HFFc6 (cell line): ENCODE results near the gene WNT3A. TPM values are rescaled to one million over a fixed set of nuclear protein-coding genes. Genes with fewer than 3 reads are reported as not detected.
A peak's percentile ranks its signal among the peaks of the same experiment; 100 is the strongest.

Source experiments
- DNase-seq: peaks from one replicate; pipeline ENCODE4 v3.0.0-alpha.2; 2018
- H3K27ac Mint-ChIP-seq: 2 replicates; pipeline ENCODE4 v1.8.0; 2020; ENCODE audit warnings: mild to moderate bottlenecking, mixed read lengths
- H3K27me3 Mint-ChIP-seq: 2 replicates; pipeline ENCODE4 v1.8.0; 2021; ENCODE audit warnings: mild to moderate bottlenecking, moderate library complexity, mixed read lengths; ENCODE audit not compliant: insufficient read depth
- H3K36me3 Mint-ChIP-seq: 2 replicates; pipeline ENCODE4 v1.8.0; 2021; ENCODE audit warnings: low read depth, mixed read lengths
- H3K4me1 Mint-ChIP-seq: 2 replicates; pipeline ENCODE4 v1.8.0; 2020; ENCODE audit warnings: low read depth, mixed read lengths
- H3K4me3 Mint-ChIP-seq: 2 replicates; pipeline ENCODE4 v1.8.0; 2020; ENCODE audit warnings: mild to moderate bottlenecking, moderate library complexity, mixed read lengths
- H3K9me3 Mint-ChIP-seq: 2 replicates; pipeline ENCODE4 v1.8.0; 2020; ENCODE audit warnings: mild to moderate bottlenecking, mixed read lengths
- CTCF ChIP-seq: fragments of 200-600 bp; sonication (generic); IDR thresholded peaks from 2 replicates; pipeline ENCODE4 v1.5.0; 2021; ENCODE audit warnings: antibody characterized with exemption, mild to moderate bottlenecking
- total RNA-seq, 6 experiments: library from RNA; stranded (reverse); fragmentation: NEBNext Ultra II Directional; extraction: Animal tissue kit (Norgen Biotek cat#: 25700); gene quantifications; 2 replicates in 1 of 6; 3 replicates in 5 of 6; pipeline ENCODE4 v1.2.3, GENCODE V29; 2021

WNT3A gene
- total RNA-seq, 6 experiments from 2014 or later, result not detected

DNA sequence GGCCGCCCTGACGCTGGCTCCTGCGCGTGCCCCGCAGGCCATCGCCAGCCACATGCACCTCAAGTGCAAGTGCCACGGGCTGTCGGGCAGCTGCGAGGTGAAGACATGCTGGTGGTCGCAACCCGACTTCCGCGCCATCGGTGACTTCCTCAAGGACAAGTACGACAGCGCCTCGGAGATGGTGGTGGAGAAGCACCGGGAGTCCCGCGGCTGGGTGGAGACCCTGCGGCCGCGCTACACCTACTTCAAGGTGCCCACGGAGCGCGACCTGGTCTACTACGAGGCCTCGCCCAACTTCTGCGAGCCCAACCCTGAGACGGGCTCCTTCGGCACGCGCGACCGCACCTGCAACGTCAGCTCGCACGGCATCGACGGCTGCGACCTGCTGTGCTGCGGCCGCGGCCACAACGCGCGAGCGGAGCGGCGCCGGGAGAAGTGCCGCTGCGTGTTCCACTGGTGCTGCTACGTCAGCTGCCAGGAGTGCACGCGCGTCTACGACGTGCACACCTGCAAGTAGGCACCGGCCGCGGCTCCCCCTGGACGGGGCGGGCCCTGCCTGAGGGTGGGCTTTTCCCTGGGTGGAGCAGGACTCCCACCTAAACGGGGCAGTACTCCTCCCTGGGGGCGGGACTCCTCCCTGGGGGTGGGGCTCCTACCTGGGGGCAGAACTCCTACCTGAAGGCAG lies 52.3 kb downstream of the WNT3A start:
- H3K27me3 Mint-ChIP-seq, result peaks cover 12% of the 10 kb centered on the region; the same call in 1 of the 2 replicates
- no peak overlapping the region for H3K27ac Mint-ChIP-seq
- no peaks in the 10 kb centered on the region for H3K9me3 Mint-ChIP-seq
- H3K4me1 Mint-ChIP-seq, result no peaks in the 10 kb centered on the region
- TF ChIP-seq CTCF, result no peak
- no peaks in the 10 kb centered on the region for H3K36me3 Mint-ChIP-seq
- no peak for DNase-seq
- H3K4me3 Mint-ChIP-seq, result no peak overlapping the region

GRCh38 chr1:228059634-228060457 lies 53.0 kb downstream of the WNT3A start:
- no peak for TF ChIP-seq CTCF
- no peaks in the 10 kb centered on the region for H3K9me3 Mint-ChIP-seq
- no peak overlapping the region for H3K4me3 Mint-ChIP-seq
- no peak overlapping the region for H3K27ac Mint-ChIP-seq
- peaks cover 8% of the 10 kb centered on the region; the same call in 1 of the 2 replicates for H3K27me3 Mint-ChIP-seq
- no peaks in the 10 kb centered on the region for H3K4me1 Mint-ChIP-seq
- DNase-seq, result no peak
- no peaks in the 10 kb centered on the region for H3K36me3 Mint-ChIP-seq

DNA sequence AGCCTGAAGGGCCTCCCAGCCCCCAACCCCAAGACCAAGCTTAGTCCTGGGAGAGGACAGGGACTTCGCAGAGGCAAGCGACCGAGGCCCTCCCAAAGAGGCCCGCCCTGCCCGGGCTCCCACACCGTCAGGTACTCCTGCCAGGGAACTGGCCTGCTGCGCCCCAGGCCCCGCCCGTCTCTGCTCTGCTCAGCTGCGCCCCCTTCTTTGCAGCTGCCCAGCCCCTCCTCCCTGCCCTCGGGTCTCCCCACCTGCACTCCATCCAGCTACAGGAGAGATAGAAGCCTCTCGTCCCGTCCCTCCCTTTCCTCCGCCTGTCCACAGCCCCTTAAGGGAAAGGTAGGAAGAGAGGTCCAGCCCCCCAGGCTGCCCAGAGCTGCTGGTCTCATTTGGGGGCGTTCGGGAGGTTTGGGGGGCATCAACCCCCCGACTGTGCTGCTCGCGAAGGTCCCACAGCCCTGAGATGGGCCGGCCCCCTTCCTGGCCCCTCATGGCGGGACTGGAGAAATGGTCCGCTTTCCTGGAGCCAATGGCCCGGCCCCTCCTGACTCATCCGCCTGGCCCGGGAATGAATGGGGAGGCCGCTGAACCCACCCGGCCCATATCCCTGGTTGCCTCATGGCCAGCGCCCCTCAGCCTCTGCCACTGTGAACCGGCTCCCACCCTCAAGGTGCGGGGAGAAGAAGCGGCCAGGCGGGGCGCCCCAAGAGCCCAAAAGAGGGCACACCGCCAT lies 53.8 kb downstream of the WNT3A start:
- no peaks in the 10 kb centered on the region for H3K4me1 Mint-ChIP-seq
- no peak overlapping the region for H3K27ac Mint-ChIP-seq
- H3K36me3 Mint-ChIP-seq, result no peaks in the 10 kb centered on the region
- no peak for TF ChIP-seq CTCF
- no peaks in the 10 kb centered on the region for H3K9me3 Mint-ChIP-seq
- H3K27me3 Mint-ChIP-seq, result peaks cover 15% of the 10 kb centered on the region
- DNase-seq, result no peak
- H3K4me3 Mint-ChIP-seq, result peak overlapping the region; percentile 30; the same call in 1 of the 2 replicates

DNA sequence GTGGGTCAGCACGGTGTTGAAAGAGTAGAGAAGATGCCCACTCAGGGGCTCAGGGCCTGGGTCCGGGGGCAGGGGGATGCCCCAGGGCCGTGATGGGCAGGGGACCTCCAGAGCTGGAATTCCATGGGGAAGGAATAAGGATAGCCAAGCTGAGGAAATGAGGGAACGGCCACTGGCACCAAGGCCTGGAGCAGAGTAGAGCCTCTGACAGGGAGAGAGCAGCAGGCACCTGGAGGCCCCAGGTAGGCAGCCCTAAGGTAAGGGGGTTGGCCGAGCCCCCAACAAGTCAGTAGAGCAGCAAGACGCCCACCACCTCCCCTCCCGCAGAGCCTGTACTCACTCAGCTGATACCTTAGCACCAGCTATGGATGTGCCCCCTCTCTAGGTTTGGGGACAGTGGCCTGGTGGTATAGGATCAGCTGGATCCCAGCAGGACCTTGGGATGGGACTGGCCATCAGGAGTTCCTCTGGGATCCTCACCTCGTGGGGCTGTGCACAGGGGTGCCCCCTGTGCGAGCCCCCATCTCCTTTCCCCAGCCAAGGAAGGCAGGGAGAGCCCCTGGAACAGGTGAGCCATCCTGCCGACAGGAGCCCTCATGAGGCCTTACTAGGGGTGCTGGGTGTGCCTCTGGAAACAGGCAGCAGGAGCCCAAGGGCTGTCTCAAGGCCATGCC lies 54.8 kb downstream of the WNT3A start:
- no peak for DNase-seq
- Mint-ChIP-seq H3K27me3 (peaks cover 19% of the 10 kb centered on the region), H3K27ac (no peak overlapping the region), H3K36me3 (no peaks in the 10 kb centered on the region), H3K9me3 (no peaks in the 10 kb centered on the region), H3K4me3 (no peak overlapping the region), H3K4me1 (no peaks in the 10 kb centered on the region)
- TF ChIP-seq CTCF, result no peak

DNA sequence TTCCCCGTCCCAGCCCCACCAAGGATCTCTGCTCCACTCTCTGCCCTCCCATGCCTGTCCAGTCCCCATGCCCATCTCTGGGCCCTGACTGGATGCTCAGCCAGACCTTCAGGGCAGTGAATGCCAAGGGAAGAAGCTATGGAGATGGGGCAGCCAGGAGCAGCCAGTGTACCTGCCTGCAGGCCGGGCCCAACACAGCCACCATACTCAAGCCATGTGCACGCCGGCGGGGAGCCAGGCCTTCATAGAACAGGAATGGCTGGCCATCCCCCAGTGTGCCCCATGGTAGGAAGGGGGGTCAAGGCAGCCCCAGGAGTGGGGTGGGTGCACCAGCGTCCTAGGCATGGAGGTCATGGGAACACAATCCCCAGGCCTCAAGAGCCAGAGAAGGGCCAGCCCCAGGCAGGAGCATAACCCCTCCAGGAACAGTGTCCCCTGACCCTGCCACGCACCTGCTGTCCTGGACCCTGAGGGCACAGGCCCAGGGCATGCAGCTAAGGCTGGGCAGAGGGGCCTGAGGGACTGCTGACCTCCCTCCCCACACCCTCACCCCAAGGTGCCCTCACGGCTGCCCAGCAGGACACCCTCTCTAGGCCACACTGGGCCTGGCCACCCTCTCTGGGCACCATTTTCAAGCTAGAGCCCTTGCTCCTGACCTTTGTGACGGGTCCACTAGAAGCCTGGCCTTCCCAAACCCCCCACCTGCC lies 55.4 kb downstream of the WNT3A start:
- Mint-ChIP-seq H3K9me3 (no peaks in the 10 kb centered on the region), H3K4me3 (no peak overlapping the region), H3K36me3 (no peaks in the 10 kb centered on the region), H3K4me1 (no peaks in the 10 kb centered on the region), H3K27me3 (peaks cover 25% of the 10 kb centered on the region), H3K27ac (no peak overlapping the region)
- DNase-seq, result no peak
- TF ChIP-seq CTCF, result no peak
